Kidney (tissue), 14 donors: Measurements from ENCODE around the gene IGSF22. TPM values are rescaled to one million over a fixed set of nuclear protein-coding genes. Genes with fewer than 3 reads are reported as not detected.
"Not testable (repeated sequence)": the region's sequence is repeated elsewhere in the genome, so short reads cannot be mapped to it uniquely, and the experiment has no call there.

ENCODE experiments used
- DNase-seq, 5 donors: peaks; one replicate each; pipeline ENCODE4 v3.0.0-alpha.2; 2013 to 2020
- FAIRE-seq: peaks from 2 replicates; lab custom pipeline; 2012; peaks lifted over from hg19 to GRCh38; lab: Jason Lieb, UNC
- H3K27ac ChIP-seq, 2 donors: one replicate each; pipeline ENCODE4 v1.7.0; 2013; ENCODE audit warnings: low read depth in 2 of 2, low read length in 2 of 2, inconsistent platforms in 1 of 2
- H3K27me3 ChIP-seq: one replicate; pipeline ENCODE4 v1.7.1; 2013; ENCODE audit warnings: low read length, inconsistent platforms; ENCODE audit not compliant: control insufficient read depth, insufficient read depth
- H3K36me3 ChIP-seq, 3 donors: one replicate each; pipeline versions ENCODE4 v1.7.0 to v1.7.1; 2013; ENCODE audit warnings: low read length in 3 of 3, control low read depth in 1 of 3, inconsistent platforms in 1 of 3; ENCODE audit not compliant: insufficient read depth in 3 of 3, control insufficient read depth in 2 of 3
- H3K4me1 ChIP-seq, 3 donors: one replicate each; pipeline versions ENCODE4 v1.7.0 to v1.7.1; 2013; ENCODE audit warnings: low read length in 3 of 3, inconsistent platforms in 1 of 3, low read depth in 1 of 3; ENCODE audit not compliant: control insufficient read depth in 2 of 3, insufficient read depth in 2 of 3
- H3K4me3 ChIP-seq, 3 donors: one replicate each; pipeline versions ENCODE4 v1.7.0 to v1.8.1; 2013; ENCODE audit warnings: low read length in 3 of 3, control low read depth in 1 of 3, inconsistent platforms in 1 of 3
- H3K9ac ChIP-seq, 3 donors: one replicate each; pipeline versions ENCODE4 v1.7.0 to v1.7.1; 2013; ENCODE audit warnings: low read length in 3 of 3, control low read depth in 1 of 3, inconsistent platforms in 1 of 3
- H3K9me3 ChIP-seq, 3 donors: one replicate each; pipeline versions ENCODE4 v1.7.0 to v1.7.1; 2013; ENCODE audit warnings: low read length in 3 of 3, control low read depth in 1 of 3, inconsistent platforms in 1 of 3; ENCODE audit not compliant: control insufficient read depth in 2 of 3, insufficient read depth in 1 of 3
- intact Hi-C: fragments of 100-400 bp; cut with DNase I; formaldehyde crosslinking; loops from one replicate; pipeline ENCODE4 v1.11.1; 2022
- polyA plus RNA-seq: library from polyadenylated mRNA; stranded (reverse); fragments of 350-450 nt; fragmentation: Illumina TruSeq; extraction: RNeasy Lipid Tissue Mini Kit (QIAGEN cat#74804); gene quantifications from one replicate; pipeline ENCODE4 v1.2.3, GENCODE V29; 2014; ENCODE audit warnings: low read depth, low replicate concordance; ENCODE audit not compliant: insufficient read depth
- total RNA-seq: library from RNA; stranded (reverse); fragmentation: NEBNext Ultra II Directional; extraction: Animal tissue kit (Norgen Biotek cat#: 25700); gene quantifications from one replicate; pipeline ENCODE4 v1.2.1, GENCODE V29; 2021
- TF ChIP-seq, protein P1 (sequence below): IDR thresholded peaks from 3 replicates; pipeline ENCODE4 v1.5.1; 2012; ENCODE audit warnings: mild to moderate bottlenecking, moderate library complexity, borderline replicate concordance; ENCODE audit not compliant: insufficient read depth; ENCODE audit errors: extremely low read depth
- donor health status: control.
- donor health status: control.
- donor health status: control.
- donor health status: control.
- donor health status: control.
- donor health status: DM: yes; HTN: yes; CAD: no.
- donor health status: Normal renal cell carcinoma (clear cell type).

IGSF22 gene
- total and polyA plus RNA-seq, 2 donors from 2014 or later = 2.5 to 2.8 TPM

DNA sequence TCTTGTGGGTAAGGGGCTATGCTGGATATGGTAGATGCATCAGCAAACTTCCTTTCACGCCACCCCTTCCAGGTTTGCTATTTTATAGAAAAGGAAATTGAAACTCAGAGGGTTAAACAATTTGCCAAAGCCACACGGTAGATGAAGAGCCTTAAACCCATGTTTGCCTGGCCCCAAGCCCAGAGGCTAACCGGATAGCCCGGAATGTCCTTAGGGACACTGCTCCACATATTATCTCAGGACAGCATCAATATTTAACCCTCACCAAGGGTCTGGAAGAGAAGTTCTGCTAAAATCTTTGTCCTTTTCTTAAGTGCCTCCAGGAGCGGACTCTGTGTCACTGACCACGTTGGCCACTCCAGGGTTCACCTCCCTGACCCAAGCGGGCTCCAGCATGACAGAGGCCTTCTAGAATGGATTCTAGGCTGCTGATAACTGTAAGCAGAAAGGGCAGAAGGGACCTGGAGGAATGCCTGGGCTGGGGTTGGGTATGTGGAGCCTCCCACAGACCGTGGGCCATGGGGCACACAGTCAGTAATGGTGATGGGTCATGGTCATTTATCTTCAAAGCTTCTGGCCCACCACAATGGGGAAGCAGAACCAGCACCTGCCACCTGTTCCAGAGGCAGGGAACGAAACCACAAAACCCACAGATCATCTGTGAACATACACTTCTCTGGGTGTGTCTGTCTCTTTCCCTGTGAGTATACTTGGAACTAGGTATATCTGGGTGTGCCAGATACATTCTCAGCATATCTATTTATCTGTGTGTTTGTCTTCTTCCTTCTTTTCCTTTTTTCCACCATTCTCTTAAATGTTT, 32.8 kb downstream of the IGSF22 start:
- Histone ChIP-seq H3K9me3 (no peaks in the 10 kb centered on the region), H3K36me3 (no peaks in the 10 kb centered on the region), H3K4me3 (no peak overlapping the region), H3K9ac (no peak overlapping the region), H3K4me1 (peaks cover 0 to 2% (median 0%) of the 10 kb centered on the region in 3 donors), H3K27ac (no peak overlapping the region), H3K27me3 (no peaks in the 10 kb centered on the region)
- FAIRE-seq (no peak), DNase-seq (no peak)
- TF ChIP-seq, protein P1, sequence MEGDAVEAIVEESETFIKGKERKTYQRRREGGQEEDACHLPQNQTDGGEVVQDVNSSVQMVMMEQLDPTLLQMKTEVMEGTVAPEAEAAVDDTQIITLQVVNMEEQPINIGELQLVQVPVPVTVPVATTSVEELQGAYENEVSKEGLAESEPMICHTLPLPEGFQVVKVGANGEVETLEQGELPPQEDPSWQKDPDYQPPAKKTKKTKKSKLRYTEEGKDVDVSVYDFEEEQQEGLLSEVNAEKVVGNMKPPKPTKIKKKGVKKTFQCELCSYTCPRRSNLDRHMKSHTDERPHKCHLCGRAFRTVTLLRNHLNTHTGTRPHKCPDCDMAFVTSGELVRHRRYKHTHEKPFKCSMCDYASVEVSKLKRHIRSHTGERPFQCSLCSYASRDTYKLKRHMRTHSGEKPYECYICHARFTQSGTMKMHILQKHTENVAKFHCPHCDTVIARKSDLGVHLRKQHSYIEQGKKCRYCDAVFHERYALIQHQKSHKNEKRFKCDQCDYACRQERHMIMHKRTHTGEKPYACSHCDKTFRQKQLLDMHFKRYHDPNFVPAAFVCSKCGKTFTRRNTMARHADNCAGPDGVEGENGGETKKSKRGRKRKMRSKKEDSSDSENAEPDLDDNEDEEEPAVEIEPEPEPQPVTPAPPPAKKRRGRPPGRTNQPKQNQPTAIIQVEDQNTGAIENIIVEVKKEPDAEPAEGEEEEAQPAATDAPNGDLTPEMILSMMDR = no peak
- intact Hi-C loops = no loop called here

- H3K9me3 ChIP-seq, H3K36me3 ChIP-seq, intact Hi-C loops, H3K4me3 ChIP-seq, H3K4me1 ChIP-seq, H3K27me3 ChIP-seq, H3K9ac ChIP-seq, H3K27ac ChIP-seq, FAIRE-seq: not testable (repeated sequence)
- peak in 1 of 5 donors; percentile 34 for DNase-seq
Measured at GRCh38 chr11:18691467-18692140, 34.4 kb downstream of the IGSF22 start.

- intact Hi-C loops = no loop called here
- no peak overlapping the region for H3K4me3 ChIP-seq
- no peaks in the 10 kb centered on the region for H3K27me3 ChIP-seq
- H3K9me3 ChIP-seq = no peaks in the 10 kb centered on the region
- no peak for DNase-seq
- FAIRE-seq = no peak
- no peaks in the 10 kb centered on the region for H3K4me1 ChIP-seq
- TF ChIP-seq, protein P1 = no peak
- no peak overlapping the region for H3K9ac ChIP-seq
- no peak overlapping the region for H3K27ac ChIP-seq
- no peaks in the 10 kb centered on the region for H3K36me3 ChIP-seq
Measured at GRCh38 chr11:18684267-18684666, 41.7 kb downstream of the IGSF22 start.

DNA sequence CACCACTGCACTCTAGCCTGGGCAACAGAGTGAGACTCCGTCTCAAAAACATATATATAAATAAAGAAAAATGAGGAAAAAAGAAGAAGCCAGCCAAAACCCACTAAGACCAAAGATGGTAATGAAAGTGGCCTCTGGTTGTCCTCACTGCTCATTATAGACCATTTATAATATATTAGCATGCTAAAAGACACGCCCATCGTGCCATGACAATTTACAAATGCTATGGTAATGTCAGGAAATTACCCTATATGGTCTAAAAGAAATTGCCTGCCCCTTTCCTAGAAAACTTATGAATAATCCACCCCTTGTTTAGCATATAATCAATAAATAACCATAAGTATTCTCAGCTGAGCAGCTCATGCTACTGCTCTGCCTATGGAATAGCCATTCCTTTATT, 43.5 kb downstream of the IGSF22 start:
- Histone ChIP-seq H3K27me3 (no peaks in the 10 kb centered on the region), H3K36me3 (no peaks in the 10 kb centered on the region), H3K4me3 (no peak overlapping the region), H3K4me1 (no peaks in the 10 kb centered on the region), H3K9ac (no peak overlapping the region), H3K9me3 (no peaks in the 10 kb centered on the region), H3K27ac (no peak overlapping the region)
- no peak for FAIRE-seq
- intact Hi-C loops = no loop called here
- DNase-seq = no peak
- TF ChIP-seq, protein P1 = no peak

DNA sequence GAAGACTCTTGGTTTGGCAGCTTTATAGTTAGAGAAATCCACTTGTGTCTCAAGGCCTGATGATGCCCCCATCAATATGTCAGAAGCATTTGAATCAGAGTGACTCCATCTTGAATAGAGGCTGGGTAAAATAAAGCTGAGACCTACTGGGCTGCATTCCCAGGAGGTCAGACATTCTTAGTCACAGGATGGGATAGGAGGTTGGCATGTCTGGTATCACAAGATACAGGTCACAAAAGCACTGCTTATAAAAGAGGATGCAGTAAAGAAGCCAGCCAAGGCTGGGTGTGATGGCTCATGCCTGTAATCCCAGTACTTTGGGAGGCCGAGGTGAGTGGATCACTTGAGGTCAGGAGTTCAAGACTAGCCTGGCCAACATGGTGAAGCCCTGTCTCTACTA, 44.0 kb downstream of the IGSF22 start:
- H3K36me3 ChIP-seq, H3K4me1 ChIP-seq, H3K27ac ChIP-seq, DNase-seq, H3K4me3 ChIP-seq, H3K9ac ChIP-seq, FAIRE-seq, H3K27me3 ChIP-seq, intact Hi-C loops, H3K9me3 ChIP-seq: not testable (repeated sequence)
